Mucosa of descending colon (tissue), 3 donors: ENCODE measurements around the gene PGAP2. TPM values are rescaled to one million over a fixed set of nuclear protein-coding genes. Genes with fewer than 3 reads are reported as not detected.

ENCODE experiments used
- ATAC-seq: fragments of 200-7000 bp; cut with Tn5 transposase; one replicate; pipeline ENCODE4 v1.9.1; 2020; ENCODE audit warnings: mild to moderate bottlenecking, moderate library complexity
- DNase-seq, 3 donors: peaks; one replicate each; pipeline ENCODE4 v3.0.0-alpha.2; 2020
- H3K36me3 ChIP-seq: fragments of 200-600 bp; one replicate; pipeline ENCODE4 v1.8.0; 2021; ENCODE audit warnings: low read depth, mild to moderate bottlenecking
- H3K4me1 ChIP-seq: fragments of 200-600 bp; one replicate; pipeline ENCODE4 v1.8.0; 2021; ENCODE audit warnings: low read depth, mild to moderate bottlenecking
- H3K4me3 ChIP-seq: fragments of 200-600 bp; one replicate; pipeline ENCODE4 v1.8.0; 2021; ENCODE audit warnings: mild to moderate bottlenecking
- H3K9me3 ChIP-seq: fragments of 200-600 bp; one replicate; pipeline ENCODE4 v1.8.0; 2021; ENCODE audit warnings: mild to moderate bottlenecking
- intact Hi-C, 2 donors: fragments of 100-400 bp; cut with DNase I in 1 of 2; cut with micrococcal nuclease in 1 of 2; formaldehyde crosslinking; loops; one replicate each; pipeline versions ENCODE4 v1.11.0 to v1.11.1; 2022; cut with DNase I, micrococcal nuclease
- total RNA-seq, 3 donors: library from RNA; stranded (reverse); fragmentation: NEBNext Ultra II Directional in 2 of 3; extraction: Animal tissue kit (Norgen Biotek cat#: 25700) in 2 of 3; gene quantifications; one replicate each; pipeline versions ENCODE4 v1.2.1 to v1.2.4, GENCODE V29; 2021 to 2023
- TF ChIP-seq, protein P1 (sequence below): fragments of 200-600 bp; IDR thresholded peaks from one replicate; pipeline ENCODE4 v1.8.0; 2022; ENCODE audit warnings: antibody characterized with exemption, mild to moderate bottlenecking
- donor health status: DM: no; HTN: no; CAD: no; lungs with moderate emphysema.
- donor health status: DM: no; HTN: no; CAD: no.
- donor health status: DM: no; HTN: yes; CAD: no.

Gene PGAP2
- total RNA-seq, 3 donors from 2014 or later = 15.7 to 32.8 (median 25.9) TPM

- H3K4me3 ChIP-seq = no peak overlapping the region
- TF ChIP-seq, protein P1, sequence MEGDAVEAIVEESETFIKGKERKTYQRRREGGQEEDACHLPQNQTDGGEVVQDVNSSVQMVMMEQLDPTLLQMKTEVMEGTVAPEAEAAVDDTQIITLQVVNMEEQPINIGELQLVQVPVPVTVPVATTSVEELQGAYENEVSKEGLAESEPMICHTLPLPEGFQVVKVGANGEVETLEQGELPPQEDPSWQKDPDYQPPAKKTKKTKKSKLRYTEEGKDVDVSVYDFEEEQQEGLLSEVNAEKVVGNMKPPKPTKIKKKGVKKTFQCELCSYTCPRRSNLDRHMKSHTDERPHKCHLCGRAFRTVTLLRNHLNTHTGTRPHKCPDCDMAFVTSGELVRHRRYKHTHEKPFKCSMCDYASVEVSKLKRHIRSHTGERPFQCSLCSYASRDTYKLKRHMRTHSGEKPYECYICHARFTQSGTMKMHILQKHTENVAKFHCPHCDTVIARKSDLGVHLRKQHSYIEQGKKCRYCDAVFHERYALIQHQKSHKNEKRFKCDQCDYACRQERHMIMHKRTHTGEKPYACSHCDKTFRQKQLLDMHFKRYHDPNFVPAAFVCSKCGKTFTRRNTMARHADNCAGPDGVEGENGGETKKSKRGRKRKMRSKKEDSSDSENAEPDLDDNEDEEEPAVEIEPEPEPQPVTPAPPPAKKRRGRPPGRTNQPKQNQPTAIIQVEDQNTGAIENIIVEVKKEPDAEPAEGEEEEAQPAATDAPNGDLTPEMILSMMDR = no peak
- H3K4me1 ChIP-seq = peaks cover 32% of the 10 kb centered on the region
- H3K36me3 ChIP-seq = no peaks in the 10 kb centered on the region
- DNase-seq (no peak), ATAC-seq (peak; percentile 5)
- intact Hi-C loops = no loop called here
- no peaks in the 10 kb centered on the region for H3K9me3 ChIP-seq
Observed at GRCh38 chr11:3831378-3832239, 23.2 kb downstream of the PGAP2 start.

- DNase-seq (no peak), ATAC-seq (no peak)
- H3K36me3 ChIP-seq = no peaks in the 10 kb centered on the region
- TF ChIP-seq, protein P1 = no peak
- intact Hi-C loops = no loop called here
- no peak overlapping the region for H3K4me3 ChIP-seq
- no peaks in the 10 kb centered on the region for H3K9me3 ChIP-seq
- peaks cover 36% of the 10 kb centered on the region for H3K4me1 ChIP-seq
Observed at GRCh38 chr11:3832816-3833215, 24.5 kb downstream of the PGAP2 start.

DNA sequence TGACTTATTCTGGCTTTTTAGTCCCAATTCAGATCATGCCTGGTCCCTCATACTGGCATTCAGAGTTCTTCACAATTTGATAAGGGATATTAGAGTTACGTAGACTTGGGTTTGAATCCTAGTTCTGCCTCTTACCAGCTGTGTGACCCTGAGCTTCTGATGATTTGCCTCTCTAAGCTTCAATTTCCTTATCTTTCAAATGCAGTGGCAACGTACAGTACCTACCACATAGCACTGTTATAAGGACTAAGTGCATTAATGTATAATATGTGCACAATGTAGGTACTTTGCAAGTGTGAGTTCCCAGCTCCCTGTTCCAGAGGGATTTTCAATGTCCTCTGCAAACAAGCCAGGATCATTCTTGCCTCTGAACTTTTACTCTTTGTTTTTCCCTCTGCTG lies 25.1 kb downstream of the PGAP2 start:
- Histone ChIP-seq H3K4me1 (peaks cover 40% of the 10 kb centered on the region), H3K4me3 (no peak overlapping the region), H3K9me3 (no peaks in the 10 kb centered on the region), H3K36me3 (no peaks in the 10 kb centered on the region)
- intact Hi-C loops = no loop called here
- TF ChIP-seq, protein P1 = no peak
- DNase-seq (no peak), ATAC-seq (no peak)

DNA sequence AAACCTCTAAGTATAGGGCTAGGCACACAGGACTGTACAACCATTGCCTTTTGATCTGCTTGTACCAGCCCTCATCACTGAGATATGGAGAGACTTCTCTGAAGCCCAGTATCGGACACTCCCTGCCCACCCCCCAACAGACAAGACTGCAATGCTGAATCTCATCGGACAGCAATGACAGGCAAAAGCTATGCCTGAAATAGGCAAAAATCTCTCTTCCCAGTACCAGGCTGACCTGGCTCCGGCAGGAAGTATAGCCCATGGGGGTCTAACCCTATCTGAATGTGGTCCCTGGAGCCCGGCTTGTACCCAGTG lies 25.9 kb downstream of the PGAP2 start:
- Histone ChIP-seq H3K36me3 (no peaks in the 10 kb centered on the region), H3K4me3 (no peak overlapping the region), H3K4me1 (peaks cover 49% of the 10 kb centered on the region), H3K9me3 (no peaks in the 10 kb centered on the region)
- intact Hi-C loops = no loop called here
- DNase-seq (no peak), ATAC-seq (no peak)
- TF ChIP-seq, protein P1 = no peak

- no peak overlapping the region for H3K4me3 ChIP-seq
- H3K36me3 ChIP-seq = no peaks in the 10 kb centered on the region
- H3K9me3 ChIP-seq = no peaks in the 10 kb centered on the region
- peaks cover 53% of the 10 kb centered on the region for H3K4me1 ChIP-seq
- DNase-seq (peak; percentile 37 to 69 (median 62)), ATAC-seq (peak; percentile 68)
- intact Hi-C loops = no loop called here
- TF ChIP-seq, protein P1 = no peak
Observed at GRCh38 chr11:3834664-3835461, 26.5 kb downstream of the PGAP2 start.
